Keratinocyte (primary cell): ENCODE data around the gene TARBP1. TPM values are rescaled to one million over a fixed set of nuclear protein-coding genes. Genes with fewer than 3 reads are reported as not detected.

ENCODE experiments used
- DNase-seq: peaks from one replicate; pipeline ENCODE4 v3.0.0-alpha.2; 2011; ENCODE audit warnings: low read depth, missing footprints, low spot score
- FAIRE-seq: peaks from 2 replicates; lab custom pipeline; 2011; peaks lifted over from hg19 to GRCh38; lab: Jason Lieb, UNC
- H2AFZ ChIP-seq: 2 replicates; pipeline ENCODE4 v1.6.0; 2012; ENCODE audit warnings: low read length, control low read depth, inconsistent platforms; ENCODE audit not compliant: control insufficient read depth
- H3K27ac ChIP-seq: 2 replicates; pipeline ENCODE4 v1.5.1; 2011; ENCODE audit warnings: low read length; ENCODE audit not compliant: control insufficient read depth, insufficient read depth
- H3K27me3 ChIP-seq: 3 replicates; pipeline ENCODE4 v1.6.0; 2011; ENCODE audit warnings: low read length; ENCODE audit not compliant: control insufficient read depth, insufficient read depth; ENCODE audit errors: extremely low read depth
- H3K36me3 ChIP-seq, 2 experiments: 2 replicates in 1 of 2; 3 replicates in 1 of 2; pipeline ENCODE4 v1.5.1; 2011; ENCODE audit warnings: low read length in 2 of 2, mild to moderate bottlenecking in 1 of 2; ENCODE audit not compliant: control insufficient read depth in 2 of 2, insufficient read depth in 2 of 2; ENCODE audit errors: extremely low read depth in 1 of 2
- H3K4me1 ChIP-seq: 3 replicates; pipeline ENCODE4 v1.5.1; 2011; ENCODE audit warnings: low read length; ENCODE audit not compliant: control insufficient read depth, insufficient read depth; ENCODE audit errors: extremely low read depth
- H3K4me2 ChIP-seq: 3 replicates; pipeline ENCODE4 v1.6.0; 2011; ENCODE audit warnings: low read depth, low read length; ENCODE audit not compliant: control insufficient read depth, insufficient read depth; ENCODE audit errors: extremely low read depth
- H3K4me3 ChIP-seq, 3 experiments: fragments of 200-600 bp in 1 of 3; sonication (generic) in 1 of 3; 2 replicates in 2 of 3; 3 replicates in 1 of 3; pipeline ENCODE4 v1.5.1; 2011 to 2016; ENCODE audit warnings: low read length in 3 of 3, mild to moderate bottlenecking in 3 of 3, control low read depth in 2 of 3, inconsistent platforms in 1 of 3, low read depth in 1 of 3, mixed read lengths in 1 of 3, mixed run types in 1 of 3, moderate library complexity in 1 of 3; ENCODE audit not compliant: control insufficient read depth in 2 of 3, insufficient read depth in 2 of 3; ENCODE audit errors: extremely low read depth in 1 of 3
- H3K79me2 ChIP-seq: 2 replicates; pipeline ENCODE4 v1.6.0; 2012; ENCODE audit warnings: low read length; ENCODE audit not compliant: control insufficient read depth, insufficient read depth
- H3K9ac ChIP-seq: 3 replicates; pipeline ENCODE4 v1.6.0; 2011; ENCODE audit warnings: low read length; ENCODE audit not compliant: control insufficient read depth, insufficient read depth; ENCODE audit errors: extremely low read depth
- H3K9me1 ChIP-seq: 3 replicates; pipeline ENCODE4 v1.6.0; 2011; ENCODE audit warnings: low read length; ENCODE audit not compliant: control insufficient read depth, insufficient read depth; ENCODE audit errors: extremely low read depth
- H3K9me3 ChIP-seq: 2 replicates; pipeline ENCODE4 v1.5.1; 2012; ENCODE audit warnings: low read depth, low read length; ENCODE audit not compliant: control insufficient read depth
- H4K20me1 ChIP-seq: 3 replicates; pipeline ENCODE4 v1.6.0; 2011; ENCODE audit warnings: low read length; ENCODE audit not compliant: control insufficient read depth, insufficient read depth; ENCODE audit errors: extremely low read depth
- CTCF ChIP-seq, 3 experiments: IDR thresholded peaks in 1 of 3; conservative IDR thresholded peaks in 1 of 3; optimal IDR thresholded peaks in 1 of 3; 2 replicates in 2 of 3; 3 replicates in 1 of 3; pipeline versions ENCODE3 to v1.5.1; 2011; ENCODE audit warnings: low read length in 3 of 3, mild to moderate bottlenecking in 3 of 3, moderate library complexity in 2 of 3, control low read depth in 1 of 3, inconsistent platforms in 1 of 3; ENCODE audit not compliant: insufficient read depth in 2 of 3; ENCODE audit errors: extremely low read depth in 1 of 3
- EZH2 ChIP-seq: IDR thresholded peaks from one replicate; pipeline ENCODE4 v1.6.1; 2012; ENCODE audit warnings: inconsistent platforms, mild to moderate bottlenecking, low read length, moderate library complexity
- dilution Hi-C: fragments of 300-500 bp; cut with MboI; formaldehyde crosslinking; loops from one replicate; pipeline ENCODE4 v1.7.0; 2020; ENCODE audit warnings: low sequenced_read_pairs; ENCODE audit not compliant: extremely low pct_ligation_motif_present
- polyA plus RNA-seq, 5 experiments: library from polyadenylated mRNA; depleted of rRNA in 3 of 5; stranded (reverse) in 3 of 5; stranded (forward) in 1 of 5; unstranded in 1 of 5; fragments of >200 nt; gene quantifications; 1 replicate in 1 of 5; 2 replicates in 3 of 5; 3 replicates in 1 of 5; pipeline versions ENCODE4 v1.2.1 to v1.2.3, GENCODE V29; 2011 to 2012; ENCODE audit warnings: missing spikeins in 2 of 5, low read depth in 1 of 5, low replicate concordance in 1 of 5

TARBP1 gene
- polyA plus RNA-seq, 1 donor (not counting 4 experiments of a cell fraction or from before 2014, with no cell fraction given), result 28.7 TPM

DNA sequence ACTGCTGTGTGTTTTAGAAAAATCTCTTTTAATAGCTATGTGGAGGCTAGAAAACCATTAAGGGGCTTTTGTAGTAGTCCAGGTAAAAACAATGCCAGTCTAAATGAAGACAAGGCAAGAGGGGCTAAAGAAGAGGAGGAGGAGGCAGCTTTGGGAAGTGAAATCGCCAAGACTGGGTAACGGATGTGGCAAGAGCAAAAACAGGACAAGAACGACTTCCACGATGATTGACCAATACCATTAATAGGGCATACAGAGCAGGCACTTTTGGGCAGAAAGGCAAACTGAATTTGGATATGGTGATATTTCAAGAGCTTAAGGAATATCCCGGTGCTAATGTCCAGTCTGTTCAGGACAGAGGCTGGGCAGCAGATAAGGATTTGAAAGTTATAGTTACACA lies 83.7 kb downstream of the TARBP1 start:
- dilution Hi-C loops, result no loop called here
- FAIRE-seq, result no peak
- no peak overlapping the region for H3K27ac ChIP-seq

GRCh38 chr1:234393190-234393589 lies 85.8 kb downstream of the TARBP1 start:
- TF ChIP-seq EZH2 (no peak), CTCF (optimal IDR thresholded peaks at IDR 0.05 in 1 of 3, IDR thresholded peaks at IDR 0.05 in 1 of 3, conservative IDR thresholded peaks at IDR 0.05 in 1 of 3; ENCODE audit: extremely low read depth in 1 of 3, insufficient read depth in 2 of 3, low read length in 3 of 3) (peak in 1 of 3 experiments; percentile 11)
- H3K9me3 ChIP-seq, result no peaks in the 10 kb centered on the region
- no peak overlapping the region for H3K4me3 ChIP-seq
- no peaks in the 10 kb centered on the region for H3K4me1 ChIP-seq
- no peaks in the 10 kb centered on the region for H3K79me2 ChIP-seq
- no peak overlapping the region for H3K4me2 ChIP-seq
- H3K36me3 ChIP-seq, result peaks cover 9 to 18% of the 10 kb centered on the region in 2 experiments
- no peak overlapping the region for H3K9ac ChIP-seq
- H3K27ac ChIP-seq, result no peak overlapping the region
- H3K27me3 ChIP-seq, result no peaks in the 10 kb centered on the region
- H2AFZ ChIP-seq, result no peak overlapping the region
- FAIRE-seq (no peak), DNase-seq (no peak)
- H4K20me1 ChIP-seq, result no peaks in the 10 kb centered on the region
- dilution Hi-C loops, result no loop called here
- no peaks in the 10 kb centered on the region for H3K9me1 ChIP-seq

More for the DNA sequence above, 83.7 kb downstream of the TARBP1 start:
- H3K4me3 ChIP-seq, result no peak overlapping the region
- H3K79me2 ChIP-seq, result no peaks in the 10 kb centered on the region
- no peaks in the 10 kb centered on the region for H3K4me1 ChIP-seq
- peaks cover 9 to 18% of the 10 kb centered on the region in 2 experiments for H3K36me3 ChIP-seq
- no peak for DNase-seq
- H3K9me3 ChIP-seq, result no peaks in the 10 kb centered on the region
- H4K20me1 ChIP-seq, result no peaks in the 10 kb centered on the region
- no peak overlapping the region for H3K4me2 ChIP-seq
- H2AFZ ChIP-seq, result no peak overlapping the region
- TF ChIP-seq CTCF (optimal IDR thresholded peaks at IDR 0.05 in 1 of 3, IDR thresholded peaks at IDR 0.05 in 1 of 3, conservative IDR thresholded peaks at IDR 0.05 in 1 of 3; ENCODE audit: extremely low read depth in 1 of 3, insufficient read depth in 2 of 3, low read length in 3 of 3) (no peak), EZH2 (no peak)
- no peak overlapping the region for H3K9ac ChIP-seq
- no peaks in the 10 kb centered on the region for H3K9me1 ChIP-seq
- no peaks in the 10 kb centered on the region for H3K27me3 ChIP-seq
